DMS79 (cell line): ENCODE measurements around the gene SMIM45.

Experiments
- DNase-seq: peaks from one replicate; lab custom pipeline; 2025; lab: John Stamatoyannopoulos, UW

The SMIM45 gene

DNA sequence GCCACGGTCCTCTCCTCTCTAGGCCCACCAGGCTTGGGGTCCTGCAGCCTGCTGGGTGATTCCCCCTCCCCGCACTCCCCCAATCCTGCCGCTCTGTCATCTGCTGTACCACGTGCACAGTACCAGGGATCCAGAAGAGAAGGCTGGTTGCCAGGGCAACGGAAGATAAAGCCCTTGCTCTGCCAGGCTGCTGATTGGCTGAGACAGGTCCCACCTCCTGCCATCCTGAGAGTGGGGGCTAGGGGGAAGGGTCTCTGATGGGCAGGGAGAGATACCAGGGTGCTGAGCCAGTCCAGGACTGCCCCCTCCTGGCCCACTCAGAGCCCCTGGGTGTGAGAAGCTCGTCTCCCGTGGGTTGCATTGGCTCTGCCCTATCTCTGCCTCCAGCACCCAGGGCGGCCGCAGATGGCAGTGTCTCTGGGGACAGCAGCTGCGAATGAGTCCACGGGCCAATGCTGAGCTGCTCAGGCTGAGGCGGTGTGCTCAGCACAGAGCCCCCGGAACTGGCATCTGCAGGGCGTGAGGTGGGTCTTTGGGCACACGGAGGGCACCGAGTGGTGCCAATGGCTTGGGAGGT is at the start of gene SMIM45:
Gene SMIM45 (plus strand): TSS at position 253 of the 577 bp plus-strand sequence.
- no peak for DNase-seq

DNA sequence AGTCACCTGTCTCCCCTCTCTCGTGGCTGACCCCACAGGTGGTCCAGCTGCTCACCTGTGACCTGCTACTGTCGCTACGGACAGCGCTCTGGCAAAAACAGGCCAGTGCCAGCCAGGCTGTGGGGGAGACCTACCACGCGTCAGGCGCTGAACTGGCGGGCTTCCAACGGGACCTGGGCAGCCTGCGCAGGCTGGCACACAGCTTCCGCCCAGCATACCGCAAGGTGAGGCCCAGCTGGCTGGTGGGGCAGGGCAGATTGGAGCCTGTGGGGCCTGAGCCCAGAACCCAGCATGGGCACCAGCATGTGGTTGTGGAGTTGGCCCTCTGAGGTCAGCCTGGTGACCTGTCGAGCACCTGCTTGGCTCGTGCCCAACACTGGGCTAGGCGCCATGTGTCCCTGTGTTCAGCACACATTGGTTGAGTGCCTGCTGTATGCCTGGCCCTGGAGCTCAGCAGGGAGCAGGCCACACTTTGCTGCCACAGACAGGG is 49.0 kb upstream of the SMIM45 start:
- no peak for DNase-seq

DNA sequence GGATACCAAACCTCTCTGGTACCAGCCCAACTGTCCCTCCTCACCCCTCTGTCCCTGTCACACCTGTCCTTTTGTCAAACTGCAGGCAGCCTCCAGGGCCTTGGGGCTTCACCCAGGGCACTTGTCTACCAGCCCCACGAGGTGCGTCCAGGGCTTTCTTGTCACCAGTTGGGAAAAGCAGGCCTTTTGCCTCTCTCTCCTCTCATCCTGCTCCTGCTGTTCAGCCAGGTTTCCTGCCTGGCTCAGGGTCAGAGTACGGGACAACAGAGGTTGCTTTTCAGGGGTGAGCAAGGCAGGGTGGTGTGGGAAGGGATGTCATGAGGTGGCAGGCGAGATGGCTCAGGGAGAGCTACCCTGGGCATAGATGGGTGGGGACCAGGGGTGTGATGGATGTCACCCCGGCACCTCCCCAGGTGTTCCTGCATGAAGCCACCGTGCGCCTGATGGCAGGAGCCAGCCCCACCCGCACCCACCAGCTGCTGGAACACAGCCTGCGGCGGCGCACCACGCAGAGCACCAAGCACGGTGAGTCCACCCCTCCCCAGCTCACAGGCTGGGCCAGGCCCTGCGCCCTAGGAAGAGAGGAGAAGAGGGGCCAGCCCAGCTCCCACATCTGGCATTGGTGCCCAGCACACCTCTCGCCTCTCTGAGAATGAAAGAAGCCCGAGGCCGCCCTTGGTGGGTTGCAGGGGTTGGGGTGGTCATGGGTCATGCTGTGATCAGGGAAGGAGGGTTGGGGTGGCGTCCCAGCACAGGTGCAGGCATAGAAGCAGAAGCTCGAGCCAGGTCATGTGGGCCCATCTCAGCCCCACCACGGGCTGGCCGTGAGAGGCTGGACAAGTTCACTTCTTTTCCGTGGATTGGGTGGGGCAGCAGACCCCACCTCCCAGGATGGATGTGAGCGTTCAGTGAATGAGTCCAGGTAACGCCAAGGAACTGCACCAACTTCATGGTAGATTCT is 47.2 kb upstream of the SMIM45 start:
- DNase-seq, result no peak

DNA sequence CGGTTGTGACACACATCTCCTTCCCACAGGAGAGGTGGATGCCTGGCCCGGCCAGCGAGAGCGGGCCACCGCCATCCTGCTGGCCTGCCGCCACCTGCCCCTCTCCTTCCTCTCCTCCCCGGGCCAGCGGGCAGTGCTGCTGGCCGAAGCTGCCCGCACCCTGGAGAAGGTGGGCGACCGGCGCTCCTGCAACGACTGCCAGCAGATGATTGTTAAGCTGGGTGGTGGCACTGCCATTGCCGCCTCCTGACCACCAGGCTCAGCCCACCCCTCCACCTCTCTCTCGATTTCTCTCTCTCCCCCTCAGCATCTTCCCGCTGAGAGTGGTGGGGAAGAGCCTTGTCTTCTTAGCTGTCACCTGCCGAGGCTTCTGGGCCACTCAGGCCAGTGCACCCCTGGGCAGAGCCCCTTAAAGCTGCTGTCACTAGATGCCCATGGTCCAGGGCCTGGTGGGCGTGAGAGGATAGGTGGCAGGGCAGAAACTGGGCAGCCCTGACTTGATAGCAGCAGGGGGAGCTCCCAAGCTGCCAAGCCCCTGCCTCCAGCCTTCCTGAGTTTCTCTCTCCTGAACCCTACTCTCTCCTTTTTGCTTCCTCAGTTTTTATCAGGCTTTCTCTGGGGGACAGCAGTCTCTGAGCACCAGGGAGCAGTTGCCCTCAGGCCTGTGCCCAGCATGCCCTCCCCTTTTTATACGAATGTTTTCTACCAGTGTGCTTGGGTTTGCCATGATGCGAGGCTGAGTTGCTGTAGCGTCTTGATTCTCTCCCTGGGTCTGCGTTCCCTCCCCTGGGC is 46.3 kb upstream of the SMIM45 start:
- DNase-seq, result no peak

DNA sequence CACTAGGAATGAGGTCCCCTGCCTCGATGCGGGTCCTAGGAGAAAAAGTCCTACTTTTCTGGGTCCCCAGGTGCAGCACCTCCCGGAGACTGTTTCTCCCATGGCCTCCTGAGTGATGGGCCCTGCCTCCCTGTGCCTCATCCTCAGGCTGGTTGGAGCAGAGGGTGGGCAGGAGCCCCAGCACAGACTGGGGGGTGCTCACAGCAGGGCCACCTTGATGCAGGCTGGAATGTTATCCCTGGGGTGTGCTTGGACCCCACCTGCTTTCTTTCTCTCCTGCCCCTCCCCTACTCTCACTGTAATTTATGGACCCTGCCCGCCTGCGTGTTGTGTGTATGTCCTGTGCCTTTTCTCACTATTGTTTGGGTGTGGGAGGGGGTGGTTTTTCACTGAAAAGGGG is 45.1 kb upstream of the SMIM45 start:
- no peak for DNase-seq

DNA sequence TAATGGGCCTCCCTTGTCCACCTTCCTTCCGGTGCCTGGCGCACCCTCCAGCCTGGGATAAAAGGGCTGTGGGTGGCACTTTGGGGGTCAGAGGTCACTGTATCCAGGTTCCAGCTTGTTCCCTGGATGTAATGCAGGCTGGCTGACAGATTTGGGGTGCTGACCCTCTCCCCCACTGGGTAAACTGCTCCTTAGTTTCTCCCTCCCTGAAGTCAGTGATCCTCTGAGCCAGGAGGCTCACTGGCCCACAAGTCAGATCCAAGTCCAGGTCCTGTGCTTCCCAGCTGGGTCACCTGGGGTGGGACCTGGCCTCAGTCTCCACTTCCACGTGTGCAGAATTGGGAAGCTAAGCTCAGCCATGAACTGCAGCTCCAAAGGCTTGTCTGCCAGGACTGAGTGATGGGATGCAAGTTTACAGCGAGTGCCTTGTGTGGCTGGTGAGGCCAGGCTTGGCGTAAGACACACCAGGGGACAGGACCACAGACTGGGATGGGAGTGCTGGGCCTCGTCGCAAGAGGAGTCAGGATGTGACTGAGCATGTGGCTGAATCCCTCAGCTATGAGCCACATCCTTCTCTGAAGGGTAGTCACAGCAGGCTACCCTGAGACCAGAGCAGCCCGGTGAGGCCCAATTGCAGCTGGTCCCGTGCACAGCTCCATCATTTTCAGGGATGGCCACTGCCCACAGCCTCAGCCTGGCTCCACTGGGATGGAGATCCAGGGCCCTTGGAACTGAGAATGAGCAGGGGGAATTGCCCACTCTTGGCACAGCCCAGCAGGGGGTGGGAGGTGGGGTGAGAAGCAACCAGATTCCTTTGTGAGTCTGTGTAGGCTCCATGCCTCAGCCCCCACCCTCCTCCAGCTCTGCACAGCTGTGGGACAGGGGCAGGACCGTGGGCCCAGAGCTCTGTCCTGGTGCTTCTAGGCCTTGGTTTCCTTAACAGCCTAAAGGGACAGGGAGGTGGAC is 44.2 kb upstream of the SMIM45 start:
- no peak for DNase-seq

DNA sequence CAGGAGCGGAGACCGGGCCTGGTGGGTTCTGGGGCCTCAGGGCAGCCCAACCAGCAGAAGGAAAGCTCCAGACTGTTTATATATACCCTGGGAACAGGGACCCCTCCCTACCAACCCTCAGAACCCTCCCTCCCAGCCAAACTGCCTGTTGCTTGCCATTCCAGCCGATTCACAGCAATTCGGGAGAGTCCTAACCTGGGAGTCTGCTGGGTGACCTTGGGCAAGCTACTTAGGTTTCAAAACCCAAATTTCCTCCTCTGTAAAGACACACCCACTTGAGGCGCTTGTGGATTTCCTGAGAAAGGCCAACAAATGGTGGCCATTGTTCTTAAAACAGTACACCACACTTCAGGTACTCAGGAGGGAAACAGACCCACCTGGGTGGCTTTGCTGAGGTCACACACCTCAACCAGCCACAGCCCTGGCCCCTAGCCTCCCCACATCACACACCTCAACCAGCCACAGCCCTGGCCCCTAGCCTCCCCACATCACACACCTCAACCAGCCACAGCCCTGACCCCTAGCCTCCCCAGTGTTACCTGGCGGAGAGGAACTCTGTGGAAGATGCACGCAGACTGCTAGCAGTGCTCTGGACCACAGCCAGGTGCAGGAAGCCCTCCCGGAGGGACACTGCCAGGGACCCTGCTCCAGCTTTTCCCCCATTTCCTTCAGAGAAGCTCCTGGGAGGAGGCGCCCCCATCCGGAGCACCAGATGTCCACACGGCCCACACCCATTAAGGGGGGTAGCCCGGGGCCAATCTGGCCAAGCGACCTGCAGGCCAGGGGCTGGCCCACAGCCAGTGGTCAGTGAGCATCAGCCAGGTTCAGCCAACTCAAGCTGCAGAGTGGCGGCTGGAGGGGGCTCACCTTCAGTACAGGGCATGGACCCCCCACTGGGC is 43.3 kb upstream of the SMIM45 start:
- DNase-seq, result no peak

DNA sequence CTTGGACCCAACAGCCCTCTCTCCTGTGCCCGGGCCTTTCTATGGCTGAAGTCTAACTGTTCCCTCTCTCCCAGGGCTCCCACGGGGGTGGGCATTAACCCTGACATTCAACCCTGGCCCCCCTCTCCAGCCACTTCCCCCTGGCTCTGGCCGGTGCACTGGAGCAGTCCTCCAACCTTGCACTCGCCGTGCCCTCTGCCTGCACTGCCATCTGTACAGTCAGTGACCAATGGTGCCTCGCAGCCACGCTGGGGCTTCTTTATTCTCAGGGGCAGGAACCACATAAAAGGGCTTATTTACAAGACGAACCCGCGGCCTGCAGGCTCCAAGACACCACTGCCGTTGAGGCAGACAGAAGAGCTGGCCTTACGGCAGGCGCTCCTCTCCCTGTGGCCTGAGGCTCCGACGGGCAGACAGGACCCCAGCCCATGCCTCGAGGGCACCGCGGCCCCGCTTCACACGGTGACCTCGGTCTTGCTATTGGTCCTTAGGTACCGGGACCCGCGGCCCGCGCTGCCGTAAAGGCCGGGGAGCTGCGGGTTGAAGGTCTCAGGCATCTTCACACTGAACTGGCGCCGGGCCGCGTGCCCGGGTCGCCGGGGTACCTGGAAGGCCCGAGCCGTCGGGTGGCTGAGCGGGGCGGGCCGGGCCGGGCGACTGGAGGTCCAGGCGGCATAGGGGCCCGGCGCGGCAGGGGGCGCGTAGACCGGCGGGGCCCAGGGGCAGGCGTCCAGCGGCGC is 42.5 kb upstream of the SMIM45 start:
- DNase-seq, result no peak

DNA sequence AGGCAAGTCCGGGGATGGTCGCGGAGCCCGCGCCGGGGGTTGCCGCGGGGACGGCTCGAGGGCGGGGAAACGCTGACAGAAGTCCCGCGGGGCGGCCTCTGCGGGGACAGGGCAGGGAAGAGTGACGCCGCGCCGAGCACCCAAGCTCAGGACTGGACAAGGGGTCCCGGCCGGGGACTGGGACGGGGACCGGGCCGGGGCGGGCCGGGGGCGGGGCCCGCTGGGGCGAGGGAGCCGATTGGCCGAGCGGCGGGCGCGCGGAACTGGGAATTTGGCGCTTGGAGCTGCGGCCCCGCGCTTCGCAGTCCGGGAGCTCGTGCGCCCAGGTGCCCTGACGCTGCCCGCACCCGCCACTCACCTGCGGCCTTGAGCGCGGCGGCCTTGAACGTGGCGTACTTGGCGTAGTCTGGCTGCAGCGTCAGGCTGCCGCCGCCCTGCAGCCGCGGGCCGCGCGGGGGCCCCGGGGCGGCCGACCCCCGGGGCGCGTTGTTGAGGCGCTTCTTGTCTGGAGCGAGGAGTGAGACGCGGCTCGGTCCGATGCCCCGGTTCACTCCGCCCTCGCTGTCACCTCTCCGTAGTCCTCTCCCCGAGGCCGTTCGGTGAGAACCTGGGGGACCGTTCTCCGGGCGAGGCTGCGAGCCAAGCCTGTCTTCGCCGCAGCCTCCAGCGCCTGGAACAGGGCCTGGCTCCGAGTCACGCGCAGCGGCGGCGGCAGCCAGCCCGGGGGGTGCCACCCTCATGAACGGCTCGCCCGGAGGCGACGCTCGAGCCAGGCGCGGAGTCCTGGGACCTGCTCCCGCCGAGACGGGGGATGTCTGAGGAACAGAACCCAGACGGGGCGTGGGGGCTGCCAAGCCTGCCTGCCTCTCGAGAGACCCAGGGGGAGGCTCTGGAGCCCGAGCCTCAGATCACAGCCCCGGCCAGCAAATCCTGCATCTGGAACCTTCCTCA is 41.6 kb upstream of the SMIM45 start:
- no peak for DNase-seq

DNA sequence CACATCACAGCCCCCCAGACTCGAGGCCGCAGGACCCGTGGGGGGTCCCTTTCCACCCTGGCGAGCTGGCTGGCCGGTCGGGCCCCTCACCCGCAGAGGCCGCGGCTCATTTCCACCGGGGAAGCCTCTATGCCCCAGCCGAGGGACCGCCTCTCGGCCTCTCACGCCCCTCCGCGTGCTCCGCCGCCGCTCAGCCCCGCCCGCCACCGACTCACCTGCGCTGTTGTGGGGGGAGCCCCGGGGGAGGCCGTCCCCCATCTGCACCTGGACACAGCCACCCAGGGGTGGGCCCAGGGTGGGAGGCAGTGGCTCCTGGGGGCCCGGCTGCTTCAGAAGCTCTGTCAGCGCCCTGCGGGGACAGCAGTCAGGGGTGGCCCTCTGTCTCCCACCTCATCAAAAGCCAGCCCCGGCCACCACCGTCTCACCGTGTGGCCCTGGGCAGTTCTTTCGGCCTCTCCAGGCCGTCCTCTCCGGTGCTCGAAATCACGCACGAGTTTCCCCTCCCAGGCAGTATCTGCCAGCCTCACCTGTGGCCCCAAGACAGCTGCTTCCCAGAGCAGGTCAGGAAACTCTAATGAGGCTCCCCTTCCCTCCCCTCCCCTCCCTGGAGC is 40.8 kb upstream of the SMIM45 start:
- no peak for DNase-seq

DNA sequence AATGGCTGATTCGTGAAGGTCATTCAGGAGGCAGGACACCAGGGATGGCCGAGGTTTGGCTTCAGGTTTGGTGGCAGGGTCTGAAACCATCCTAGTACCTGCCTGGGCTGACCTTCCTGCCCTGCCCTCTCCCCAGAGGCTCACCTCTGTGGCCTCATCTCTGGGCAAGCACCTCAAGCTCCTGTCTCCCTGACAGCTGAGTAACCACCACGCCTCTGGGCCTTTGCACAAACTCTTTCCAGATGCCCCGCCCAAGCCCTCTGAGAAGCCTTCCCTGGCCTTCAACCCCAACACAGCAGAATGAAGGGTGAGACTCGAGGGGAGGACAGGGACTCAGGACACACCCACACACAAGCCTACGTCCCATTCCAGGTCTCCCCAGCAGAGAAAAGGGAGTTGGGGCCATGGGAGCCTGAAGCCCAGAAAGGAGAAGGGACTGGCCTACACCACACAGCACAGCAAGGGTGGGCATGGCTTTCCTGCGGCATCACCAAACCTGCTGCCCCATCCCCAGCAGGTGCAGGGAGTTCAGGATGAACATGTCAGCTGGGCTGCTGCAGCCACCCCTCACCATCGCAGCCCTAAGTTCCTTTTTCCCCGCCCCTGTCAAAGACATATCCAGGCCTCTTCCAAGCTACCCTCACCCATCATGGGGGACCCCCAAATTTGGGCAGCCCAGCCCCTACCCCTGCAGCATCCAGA is 39.5 kb upstream of the SMIM45 start:
- no peak for DNase-seq

DNA sequence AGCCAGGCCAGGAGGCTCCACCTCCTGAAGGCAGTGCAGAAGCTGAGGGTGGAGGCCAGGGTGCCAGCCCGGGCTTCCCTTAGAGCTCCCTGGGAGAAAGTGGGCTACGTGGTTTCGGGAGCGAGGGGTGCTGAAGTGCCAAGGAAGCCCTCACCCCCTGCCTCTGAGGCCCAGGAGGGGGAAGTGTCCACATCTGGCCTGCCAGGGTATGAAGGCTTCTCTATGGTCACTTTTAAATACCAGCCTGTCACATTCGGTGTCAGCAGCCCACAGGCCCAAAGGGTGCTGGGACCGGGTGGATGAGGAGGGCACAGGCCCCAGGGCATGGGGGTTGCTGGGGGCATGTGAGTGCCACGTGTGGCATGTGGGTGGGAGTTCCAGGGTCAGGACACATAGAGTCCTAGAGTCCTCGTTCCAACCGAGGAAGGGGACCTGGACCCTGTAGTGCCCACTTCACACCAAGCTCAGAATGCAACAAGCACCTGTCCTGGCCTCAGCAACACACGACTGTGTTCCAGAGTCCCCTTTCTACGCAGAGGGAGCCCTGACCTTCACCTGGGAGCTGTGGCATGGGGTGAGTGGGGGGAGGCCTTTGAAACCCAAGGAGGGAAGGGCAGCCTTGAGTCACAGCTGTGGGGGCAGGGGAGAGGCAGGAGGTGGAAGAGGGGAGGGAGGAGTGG is 38.8 kb upstream of the SMIM45 start:
- no peak for DNase-seq

DNA sequence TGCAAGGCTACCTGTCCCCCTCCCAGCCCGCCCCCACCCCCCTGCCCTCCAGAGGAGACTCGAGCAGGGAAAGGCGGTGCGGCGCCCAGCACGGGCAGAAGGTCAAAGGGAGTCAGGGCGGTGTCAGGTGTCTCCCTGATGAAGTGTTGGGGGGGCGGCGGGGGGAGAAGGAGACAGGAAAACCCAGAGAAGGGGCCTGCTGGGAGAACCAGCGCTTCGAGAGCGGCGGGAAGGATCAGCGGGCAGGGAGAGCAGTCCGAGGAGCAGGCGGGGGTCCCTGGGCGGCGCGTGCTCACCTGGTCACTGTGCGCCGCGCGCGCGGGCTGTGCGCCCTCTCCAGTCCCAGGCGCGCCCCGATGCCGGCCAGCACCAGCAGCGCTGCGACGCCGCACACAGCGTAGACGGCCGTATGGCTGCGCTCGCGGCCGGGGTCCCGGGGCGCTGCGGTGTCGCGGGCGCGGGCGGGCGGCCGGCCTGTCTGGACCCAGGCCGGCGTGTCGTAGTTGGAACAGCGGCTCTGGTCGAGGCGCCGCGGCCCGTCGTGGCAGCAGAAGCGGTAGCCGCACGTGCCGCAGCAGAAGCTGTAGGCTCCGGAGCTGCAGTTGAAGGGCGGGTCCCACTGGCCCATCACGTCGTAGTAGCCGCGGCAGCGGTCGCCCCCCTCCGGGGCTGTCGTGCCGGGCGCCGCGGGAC is 38.0 kb upstream of the SMIM45 start:
- no peak for DNase-seq

DNA sequence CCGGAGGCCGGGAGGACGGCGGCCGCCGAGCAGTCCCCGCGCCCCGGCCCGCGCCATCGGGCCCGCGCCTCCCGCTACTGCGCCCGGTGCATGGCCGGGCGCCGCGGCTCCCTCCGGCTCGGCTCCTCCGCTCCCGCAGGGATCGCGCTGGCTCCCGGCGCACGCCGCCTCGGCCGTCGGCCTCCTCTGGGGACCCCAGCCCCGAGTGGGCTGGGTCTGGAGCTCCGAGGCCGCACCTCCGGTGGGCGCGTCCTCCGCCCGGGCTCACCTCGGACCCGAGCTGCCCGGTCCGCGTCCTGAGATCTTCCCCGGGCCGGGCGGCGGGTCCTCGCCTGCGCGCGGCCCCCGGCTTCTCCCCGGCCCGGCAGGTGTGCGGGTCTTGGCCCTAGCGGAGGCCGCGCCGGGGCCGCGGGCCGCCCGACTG is 37.3 kb upstream of the SMIM45 start:
- no peak for DNase-seq

DNA sequence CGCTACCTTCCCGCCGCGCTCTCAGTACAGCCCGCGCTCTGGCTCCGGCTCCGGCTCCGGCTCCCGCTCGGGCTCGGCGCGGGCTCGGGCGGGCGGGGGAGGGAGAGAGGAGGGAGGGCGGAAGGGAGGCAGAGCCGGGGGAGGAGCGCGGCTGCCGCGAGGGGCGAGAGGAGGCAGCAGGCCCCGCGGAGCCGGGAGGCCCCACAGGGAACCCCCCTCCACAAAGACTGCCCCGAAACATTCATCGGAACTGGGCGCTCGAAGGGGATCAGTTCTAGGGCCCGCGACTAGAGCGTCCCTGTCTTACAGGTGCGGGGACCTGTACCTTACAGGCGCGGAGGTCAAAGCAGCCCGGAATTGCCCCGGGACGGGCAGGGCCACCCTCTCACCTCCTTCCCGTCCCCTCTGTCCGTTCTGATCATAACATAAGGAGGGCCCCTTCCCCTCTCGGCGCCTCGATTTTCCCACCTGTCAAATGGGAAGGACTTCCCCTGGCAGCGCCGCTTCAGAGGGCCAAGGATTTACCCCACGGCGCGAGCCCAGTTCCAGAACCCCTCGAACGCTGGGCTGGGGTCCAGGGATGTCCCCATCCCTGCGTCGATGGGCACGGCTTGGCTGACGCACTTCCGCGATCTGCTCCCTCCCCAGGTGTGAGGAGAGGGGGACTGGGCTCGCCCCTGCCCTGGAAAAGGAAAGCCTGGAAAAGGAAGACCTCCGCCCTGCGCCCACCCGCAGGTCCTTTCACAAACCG is 36.7 kb upstream of the SMIM45 start, which contains the start of gene SHISA8:
Gene SHISA8 (minus strand): TSS at position 40 of the 751 bp plus-strand sequence. CDS start 407 bp downstream, outside the sequence.
- no peak for DNase-seq
